Vagina (tissue), 2 donors: ENCODE data around the gene GJC3.

Experiments used
- POLR2AphosphoS5 ChIP-seq, 2 donors: sonication (generic); formaldehyde crosslinking; IDR thresholded peaks; one replicate each; pipeline ENCODE4 v1.9.0; 2017; ENCODE audit warnings: antibody characterized with exemption in 2 of 2, mild to moderate bottlenecking in 2 of 2, low read depth in 1 of 2; ENCODE audit not compliant: insufficient read depth in 1 of 2
- TF ChIP-seq, protein P1 (sequence below), 3 experiments: fragments of 450-650 bp in 2 of 3; fragments of 200-600 bp in 1 of 3; sonication (generic) in 1 of 3; IDR thresholded peaks; one replicate each; pipeline ENCODE4 v1.5.1; 2017 to 2019; ENCODE audit warnings: antibody characterized with exemption in 3 of 3, mild to moderate bottlenecking in 2 of 3, moderate library complexity in 2 of 3

DNA sequence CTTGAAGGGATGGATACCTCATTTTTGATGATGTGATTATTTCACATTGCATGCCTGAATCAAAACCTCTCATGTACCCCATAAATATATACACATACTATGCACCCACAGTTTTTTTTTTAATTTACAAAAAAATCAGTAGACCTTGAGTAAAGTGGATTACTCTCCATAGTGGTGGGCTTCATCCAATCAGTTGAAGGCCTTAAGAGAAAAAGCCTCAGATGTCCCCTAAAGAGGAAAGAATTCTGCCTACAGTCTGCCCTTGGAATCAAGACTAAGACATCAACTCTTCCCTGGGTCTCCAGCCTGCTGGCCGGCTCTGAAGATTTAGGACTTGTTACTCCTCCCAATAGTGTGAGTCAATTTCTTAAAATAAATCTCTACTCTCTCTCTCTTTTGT lies 45.3 kb upstream of the GJC3 start:
- TF ChIP-seq, protein P1, sequence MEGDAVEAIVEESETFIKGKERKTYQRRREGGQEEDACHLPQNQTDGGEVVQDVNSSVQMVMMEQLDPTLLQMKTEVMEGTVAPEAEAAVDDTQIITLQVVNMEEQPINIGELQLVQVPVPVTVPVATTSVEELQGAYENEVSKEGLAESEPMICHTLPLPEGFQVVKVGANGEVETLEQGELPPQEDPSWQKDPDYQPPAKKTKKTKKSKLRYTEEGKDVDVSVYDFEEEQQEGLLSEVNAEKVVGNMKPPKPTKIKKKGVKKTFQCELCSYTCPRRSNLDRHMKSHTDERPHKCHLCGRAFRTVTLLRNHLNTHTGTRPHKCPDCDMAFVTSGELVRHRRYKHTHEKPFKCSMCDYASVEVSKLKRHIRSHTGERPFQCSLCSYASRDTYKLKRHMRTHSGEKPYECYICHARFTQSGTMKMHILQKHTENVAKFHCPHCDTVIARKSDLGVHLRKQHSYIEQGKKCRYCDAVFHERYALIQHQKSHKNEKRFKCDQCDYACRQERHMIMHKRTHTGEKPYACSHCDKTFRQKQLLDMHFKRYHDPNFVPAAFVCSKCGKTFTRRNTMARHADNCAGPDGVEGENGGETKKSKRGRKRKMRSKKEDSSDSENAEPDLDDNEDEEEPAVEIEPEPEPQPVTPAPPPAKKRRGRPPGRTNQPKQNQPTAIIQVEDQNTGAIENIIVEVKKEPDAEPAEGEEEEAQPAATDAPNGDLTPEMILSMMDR (IDR thresholded peaks at IDR 0.05) = no peak
- TF ChIP-seq POLR2AphosphoS5 (IDR thresholded peaks at IDR 0.05; ENCODE audit: insufficient read depth in 1 of 2, low read depth in 1 of 2) = no peak
